NCI-H1417 treated with DMSO at 0.1 percent for 48 hours (cell line): ENCODE measurements around the gene CD4.
A peak's percentile ranks its signal among the peaks of the same experiment; 100 is the strongest.
"Not testable (repeated sequence)": the region's sequence is repeated elsewhere in the genome, so short reads cannot be mapped to it uniquely, and the experiment has no call there.

ENCODE experiments used
- DNase-seq: peaks from one replicate; lab custom pipeline; 2025; lab: John Stamatoyannopoulos, UW

The CD4 gene

DNA sequence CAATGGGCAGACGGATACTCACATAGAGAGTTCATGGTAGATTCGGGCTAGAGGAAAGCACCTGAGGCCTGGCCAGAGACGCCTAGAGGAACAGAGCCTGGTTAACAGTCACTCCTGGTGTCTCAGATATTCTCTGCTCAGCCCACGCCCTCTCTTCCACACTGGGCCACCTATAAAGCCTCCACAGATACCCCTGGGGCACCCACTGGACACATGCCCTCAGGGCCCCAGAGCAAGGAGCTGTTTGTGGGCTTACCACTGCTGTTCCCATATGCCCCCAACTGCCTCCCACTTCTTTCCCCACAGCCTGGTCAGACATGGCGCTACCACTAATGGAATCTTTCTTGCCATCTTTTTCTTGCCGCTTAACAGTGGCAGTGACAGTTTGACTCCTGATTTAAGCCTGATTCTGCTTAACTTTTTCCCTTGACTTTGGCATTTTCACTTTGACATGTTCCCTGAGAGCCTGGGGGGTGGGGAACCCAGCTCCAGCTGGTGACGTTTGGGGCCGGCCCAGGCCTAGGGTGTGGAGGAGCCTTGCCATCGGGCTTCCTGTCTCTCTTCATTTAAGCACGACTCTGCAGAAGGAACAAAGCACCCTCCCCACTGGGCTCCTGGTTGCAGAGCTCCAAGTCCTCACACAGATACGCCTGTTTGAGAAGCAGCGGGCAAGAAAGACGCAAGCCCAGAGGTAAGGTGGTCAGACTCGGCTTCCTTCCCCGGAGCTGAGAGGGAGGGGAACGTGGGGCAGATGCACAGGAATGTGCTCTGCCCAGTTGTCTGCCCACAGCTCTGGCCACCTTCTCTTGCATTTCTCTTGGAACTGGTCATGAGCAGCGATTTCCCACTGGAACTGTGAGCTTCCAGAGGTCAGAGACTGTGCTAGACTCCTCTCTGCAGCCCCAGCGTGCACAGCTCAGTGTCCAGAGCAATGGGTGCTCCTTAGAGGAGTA lies at the start of gene CD4:
TSS of gene CD4 (plus strand) at position 557 of the 953 bp plus-strand sequence. CDS start 10,611 bp downstream, outside the sequence.
- DNase-seq, result no peak

DNA sequence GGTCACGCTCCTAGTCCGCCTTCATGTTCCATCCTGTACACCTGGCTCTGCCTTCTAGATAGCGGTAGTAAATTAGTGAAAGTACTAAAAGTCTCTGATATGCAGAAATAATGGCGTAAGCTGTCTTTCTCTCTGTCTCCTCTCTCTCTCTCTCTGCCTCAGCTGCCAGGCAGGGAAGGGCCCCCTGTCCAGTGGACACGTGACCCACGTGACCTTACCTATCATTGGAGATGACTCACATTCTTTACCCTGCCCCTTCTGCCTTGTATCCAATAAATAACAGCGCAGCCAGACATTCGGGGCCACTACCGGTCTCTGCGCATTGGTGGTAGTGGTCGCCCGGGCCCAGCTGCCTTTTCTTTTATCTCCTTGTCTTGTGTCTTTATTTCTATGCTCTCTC lies 47.2 kb upstream of the CD4 start:
- DNase-seq, result not testable (repeated sequence)

DNA sequence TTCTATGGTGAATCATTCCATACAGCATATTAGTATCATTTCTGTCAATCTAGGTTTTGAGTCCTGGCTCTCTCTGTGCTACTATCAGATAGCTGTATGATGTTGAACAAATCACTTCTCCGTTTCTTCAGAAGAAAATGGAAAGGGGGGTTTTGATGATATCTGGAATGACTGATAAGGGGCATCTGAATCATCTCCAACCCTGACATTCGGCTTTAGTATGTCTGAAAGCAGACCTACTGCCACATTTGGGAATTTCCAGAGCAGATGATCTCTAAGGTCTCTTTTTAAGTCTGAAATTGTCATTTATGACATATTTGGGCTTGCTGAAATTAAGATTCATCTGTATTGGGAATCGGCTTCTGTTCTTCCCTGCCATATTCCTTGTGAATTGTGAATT lies 46.5 kb upstream of the CD4 start:
- DNase-seq, result no peak

DNA sequence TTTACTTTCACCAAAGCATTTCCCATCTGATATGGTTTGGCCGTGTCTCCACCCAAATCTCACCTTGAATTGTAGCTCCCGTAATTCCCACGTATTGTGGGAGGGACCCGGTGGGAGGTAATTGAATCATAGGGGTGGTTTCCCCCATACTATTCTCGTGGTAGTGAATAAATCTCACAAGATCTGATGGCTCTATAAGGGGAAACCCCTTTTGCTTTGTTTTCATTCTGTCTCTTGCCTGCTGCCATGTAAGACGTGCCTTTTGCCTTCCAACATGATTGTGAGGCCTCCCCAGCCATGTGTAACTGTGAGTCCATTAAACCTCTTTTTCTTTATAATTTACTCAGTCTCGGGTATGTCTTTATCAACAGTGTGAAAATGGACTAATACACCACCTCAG lies 46.0 kb upstream of the CD4 start:
- not testable (repeated sequence) for DNase-seq

DNA sequence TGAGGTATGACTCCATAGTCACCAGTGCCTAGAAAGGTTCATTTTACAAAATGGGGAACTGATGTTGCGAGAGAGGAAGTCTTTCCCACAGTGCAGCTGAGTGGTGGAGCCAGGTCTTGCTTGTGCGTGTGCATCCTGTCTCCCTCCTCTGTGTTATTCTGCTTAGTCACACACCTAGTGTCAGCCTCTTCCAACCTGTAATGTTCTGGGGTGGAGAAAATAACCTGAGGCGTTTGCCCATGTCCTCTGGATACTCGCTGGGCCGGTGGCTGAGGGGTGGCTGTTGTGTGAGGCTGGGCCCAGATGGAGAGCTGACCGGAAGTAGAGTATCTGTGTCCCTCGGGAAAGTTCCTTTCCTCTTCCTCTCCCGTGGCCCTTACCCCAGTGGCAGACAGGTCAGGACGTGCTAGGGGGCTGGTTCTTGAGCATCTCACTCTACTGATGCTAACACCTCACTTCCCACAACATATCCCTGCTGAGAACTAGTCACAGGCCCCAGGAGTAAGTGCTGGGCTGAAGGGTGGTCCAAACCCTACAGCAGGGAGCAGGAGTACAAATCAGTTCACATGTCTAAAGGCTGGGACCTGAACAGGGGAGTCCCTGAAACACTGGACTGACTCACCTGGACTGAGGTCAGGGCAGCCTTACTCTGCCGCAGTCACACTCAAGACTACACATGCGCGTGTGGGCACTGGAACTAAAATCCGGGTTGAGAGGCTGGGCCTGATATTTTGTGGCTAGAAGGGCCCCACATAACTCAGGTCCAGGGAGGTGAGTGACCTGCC lies 43.4 kb upstream of the CD4 start:
- no peak for DNase-seq

DNA sequence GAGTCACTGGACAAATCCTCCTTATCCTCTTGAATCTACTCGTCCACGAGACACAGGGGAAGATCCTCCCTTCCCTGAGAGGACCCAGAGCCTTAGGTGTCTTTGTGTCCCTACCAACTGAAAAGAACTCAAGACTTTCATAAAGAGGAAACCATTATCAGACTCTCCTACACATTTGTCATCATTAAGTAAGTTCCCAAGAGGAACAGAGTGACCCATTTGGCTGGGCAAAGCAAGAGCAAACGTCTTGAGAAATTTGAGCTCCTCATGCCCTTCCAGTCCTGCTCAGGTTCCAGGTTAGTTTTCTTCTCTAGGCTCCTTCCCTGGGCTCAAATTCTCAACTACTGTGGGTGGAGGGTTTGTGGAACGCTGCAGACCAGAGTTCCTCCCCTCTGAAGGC lies 42.1 kb upstream of the CD4 start:
- DNase-seq, result no peak

DNA sequence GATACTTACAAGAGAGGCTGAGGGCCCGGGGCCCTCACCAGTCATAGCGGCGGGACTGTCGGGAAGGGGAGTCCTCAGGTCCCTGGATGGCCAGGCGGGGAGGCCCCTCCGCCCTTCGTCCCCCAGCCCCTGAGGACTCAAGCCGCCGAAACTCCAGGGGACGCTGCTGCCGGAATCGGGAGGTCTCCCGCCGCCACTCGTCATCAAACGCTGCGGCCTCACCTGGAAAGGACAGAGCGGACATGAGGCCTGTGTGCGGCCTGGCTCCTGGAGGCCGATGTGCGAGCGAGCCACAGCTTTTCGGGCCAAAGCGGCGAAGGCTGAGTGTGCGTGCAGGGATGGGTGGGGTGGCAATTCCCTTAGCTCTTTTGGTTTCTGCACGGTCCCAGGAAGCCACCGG lies 40.6 kb upstream of the CD4 start:
- DNase-seq, result no peak

DNA sequence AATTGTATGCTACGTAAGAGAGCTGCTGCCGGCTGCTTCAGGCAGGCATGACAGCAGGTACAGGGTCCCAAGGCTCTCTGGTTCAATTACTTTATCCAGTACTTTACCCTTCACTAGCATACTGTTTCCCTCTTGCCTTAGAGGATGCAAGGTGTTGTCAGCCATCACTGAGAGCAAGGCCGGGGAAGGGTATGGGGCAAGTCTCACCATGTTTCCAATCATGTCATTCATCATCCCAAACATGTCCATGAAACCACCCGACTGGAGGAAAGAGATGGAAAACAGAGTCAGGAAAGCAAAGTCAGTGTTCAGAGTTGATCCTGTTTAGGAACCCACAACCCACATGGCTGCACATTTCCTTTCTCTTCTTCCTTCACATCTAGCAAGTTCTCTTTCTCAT lies 38.8 kb upstream of the CD4 start:
- DNase-seq, result no peak

DNA sequence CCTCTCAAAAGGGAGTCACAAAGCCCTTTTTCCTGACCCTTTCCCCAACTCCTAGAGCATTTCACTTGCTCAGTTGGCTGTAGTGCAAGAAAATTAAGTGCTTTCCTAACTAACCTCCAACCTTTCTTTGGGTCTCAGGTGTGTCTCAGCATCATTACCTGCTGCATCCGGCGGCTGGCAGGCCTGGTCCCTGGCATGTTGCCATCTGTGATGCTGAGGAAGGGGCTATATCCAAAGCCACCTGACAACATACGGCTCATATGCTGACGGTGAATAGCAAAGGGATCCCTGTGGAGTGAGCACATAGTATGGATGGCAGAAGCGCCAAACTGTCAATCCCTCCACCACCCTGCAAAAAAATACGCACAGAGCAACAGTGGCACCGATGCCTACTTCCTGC lies 37.6 kb upstream of the CD4 start:
- DNase-seq, result no peak

DNA sequence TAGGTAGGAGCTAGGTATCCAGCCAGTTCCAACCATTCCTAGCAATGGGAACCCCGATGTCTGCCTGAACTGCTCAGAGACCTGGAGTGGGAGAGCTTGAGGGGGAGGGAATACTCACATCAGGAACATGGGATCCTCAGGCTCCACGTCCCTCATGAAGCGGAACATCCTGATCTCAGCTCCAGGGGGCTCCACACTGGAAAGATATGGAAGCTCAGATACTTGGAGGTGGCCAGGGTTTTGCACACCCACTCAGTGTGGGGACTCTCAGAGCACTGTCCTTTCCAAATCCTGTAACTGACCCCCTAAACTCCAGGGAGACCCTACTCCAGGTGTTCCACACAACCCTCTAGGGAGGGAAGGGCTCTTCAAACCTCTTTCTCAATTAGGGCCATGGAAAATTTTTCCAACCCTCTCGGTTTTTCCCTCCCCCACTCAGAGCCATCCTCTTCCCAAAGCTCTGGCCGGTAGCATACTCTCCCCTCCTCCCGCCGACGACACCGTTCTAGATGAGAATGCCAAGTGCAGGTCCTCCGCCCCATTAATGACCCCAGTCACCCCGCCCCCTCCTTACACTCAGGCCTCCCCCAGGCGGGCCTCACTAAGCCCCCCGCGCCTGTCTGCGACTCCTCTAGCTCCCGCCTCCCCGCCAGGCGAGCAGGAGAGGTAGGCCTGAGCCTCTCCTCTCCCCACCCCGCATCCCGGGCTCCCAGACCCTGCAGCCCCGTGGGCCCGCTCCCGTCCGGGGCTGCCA lies 37.0 kb upstream of the CD4 start:
- no peak for DNase-seq

DNA sequence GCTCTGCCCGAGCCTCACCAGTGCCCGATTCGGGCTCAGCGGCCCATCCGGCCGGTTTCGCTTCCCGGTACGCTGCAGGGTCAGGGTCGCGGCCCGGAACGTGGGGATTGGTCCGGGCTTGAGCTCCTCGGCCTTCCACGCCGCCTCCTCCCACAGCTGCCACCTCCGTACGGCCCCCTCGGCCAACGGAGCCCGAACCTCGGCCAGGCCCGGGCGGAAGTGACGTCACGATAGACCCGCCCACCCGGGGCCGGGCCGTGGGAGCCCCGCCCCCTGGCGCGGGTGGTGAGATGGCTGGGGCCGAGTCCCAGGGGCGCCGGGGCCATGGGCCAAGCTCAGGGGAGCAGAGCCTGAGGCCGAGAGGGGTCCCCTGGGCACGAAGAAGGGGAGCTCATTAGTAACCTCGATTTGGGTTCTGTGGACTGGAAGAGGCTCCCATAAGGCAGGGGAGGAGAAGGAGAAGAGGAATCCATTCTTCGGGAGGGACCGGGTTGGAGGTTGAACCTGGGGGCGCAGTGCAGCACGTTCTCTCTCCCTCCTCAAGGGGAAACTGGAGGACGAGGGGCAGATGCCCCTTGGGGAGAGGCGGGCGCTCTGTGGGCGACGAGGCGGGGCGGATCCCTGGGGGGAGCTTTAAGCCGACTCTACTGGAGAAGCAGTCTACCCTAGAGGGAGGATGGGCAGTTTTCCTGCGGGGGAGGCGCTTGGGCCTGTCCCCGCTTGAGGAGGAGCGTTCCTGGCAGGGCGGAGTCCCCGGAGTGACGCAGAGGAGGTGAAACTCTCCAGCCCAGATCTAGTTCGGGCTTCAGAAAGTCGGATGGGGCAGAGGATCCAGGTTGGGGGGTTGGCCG lies 36.2 kb upstream of the CD4 start, which contains the start of gene MLF2:
TSS of gene MLF2 (minus strand) at position 221 of the 851 bp plus-strand sequence. CDS start 807 bp downstream, outside the sequence.
- DNase-seq, result peak; percentile 71

DNA sequence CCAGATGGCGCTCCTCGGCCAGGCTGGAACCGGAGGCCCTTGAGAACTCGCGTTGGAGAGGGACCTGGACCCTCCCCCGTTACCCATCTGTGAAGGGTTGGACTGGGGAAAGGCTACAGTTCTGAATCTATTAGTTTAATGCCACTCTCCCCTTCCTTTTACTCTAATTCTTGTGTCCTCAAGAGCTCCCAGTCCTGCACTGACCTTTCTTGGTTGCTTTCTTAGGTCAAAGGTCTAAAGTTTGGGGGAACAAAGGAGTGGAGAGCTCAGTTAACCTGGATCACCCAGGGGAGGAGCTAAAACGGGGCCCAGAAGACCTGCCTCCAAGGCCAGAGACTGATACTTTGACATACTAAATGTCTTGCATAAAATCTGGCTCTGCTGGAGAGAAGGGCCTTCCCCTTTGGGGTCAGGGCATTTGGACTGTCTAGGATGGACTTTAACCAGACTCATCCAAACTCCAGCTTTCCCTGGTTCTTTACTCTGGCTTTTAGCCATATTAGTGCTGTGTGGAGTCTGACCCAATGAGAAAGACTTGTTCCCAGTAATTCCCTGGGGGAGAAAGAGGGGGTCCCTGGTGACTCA lies 35.5 kb upstream of the CD4 start:
- DNase-seq, result no peak

DNA sequence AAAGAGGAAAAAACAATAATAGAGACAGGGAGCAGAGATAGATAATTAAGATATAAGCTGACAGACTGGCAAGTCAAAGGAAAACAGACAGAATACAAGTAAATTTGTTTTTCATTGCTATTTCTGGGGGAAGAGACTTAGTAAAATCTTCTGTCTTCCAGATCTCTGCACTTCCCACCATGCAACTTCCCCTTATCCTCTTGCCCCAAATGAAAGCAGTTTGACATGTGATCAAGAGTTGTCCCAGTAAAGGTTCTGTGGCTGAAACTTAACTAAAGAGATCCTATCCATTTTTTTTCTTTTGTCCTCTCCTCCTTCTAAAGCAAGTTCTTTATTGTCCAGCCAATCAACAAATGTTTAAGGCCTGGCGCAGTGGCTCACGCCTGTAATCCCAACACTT lies 34.9 kb upstream of the CD4 start:
- DNase-seq, result no peak

DNA sequence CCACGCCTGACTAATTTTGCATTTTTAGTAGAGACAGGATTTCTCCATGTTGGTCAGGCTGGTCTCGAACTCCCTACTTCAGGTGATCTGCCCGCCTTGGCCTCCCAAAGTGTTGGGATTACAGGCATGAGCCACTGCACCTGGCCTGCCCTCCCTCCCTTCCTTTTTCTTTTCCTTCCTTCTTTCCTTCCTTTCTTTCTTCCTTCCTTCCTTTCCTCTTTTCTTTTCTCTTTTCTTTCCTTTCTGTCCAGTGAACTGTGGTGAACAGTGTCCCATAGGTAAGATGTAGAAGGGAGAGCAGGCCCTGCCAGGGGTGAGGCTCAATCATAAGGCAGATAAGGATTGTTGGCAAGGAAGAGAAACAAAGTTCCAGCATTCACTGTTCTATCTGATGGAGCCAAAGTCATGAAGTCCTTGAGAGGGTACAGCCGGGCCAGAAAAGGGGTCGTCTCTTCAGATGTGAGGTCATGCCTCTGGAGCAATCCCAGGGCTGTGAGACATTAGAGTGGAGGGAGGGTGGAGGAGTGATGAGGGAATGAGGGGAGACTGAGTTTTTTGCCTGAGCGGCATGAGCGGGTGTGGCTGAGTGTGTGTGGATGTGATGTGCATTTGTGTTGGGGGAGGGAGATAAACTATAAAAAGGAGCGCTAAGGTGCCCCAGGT lies 32.2 kb upstream of the CD4 start:
- no peak for DNase-seq

DNA sequence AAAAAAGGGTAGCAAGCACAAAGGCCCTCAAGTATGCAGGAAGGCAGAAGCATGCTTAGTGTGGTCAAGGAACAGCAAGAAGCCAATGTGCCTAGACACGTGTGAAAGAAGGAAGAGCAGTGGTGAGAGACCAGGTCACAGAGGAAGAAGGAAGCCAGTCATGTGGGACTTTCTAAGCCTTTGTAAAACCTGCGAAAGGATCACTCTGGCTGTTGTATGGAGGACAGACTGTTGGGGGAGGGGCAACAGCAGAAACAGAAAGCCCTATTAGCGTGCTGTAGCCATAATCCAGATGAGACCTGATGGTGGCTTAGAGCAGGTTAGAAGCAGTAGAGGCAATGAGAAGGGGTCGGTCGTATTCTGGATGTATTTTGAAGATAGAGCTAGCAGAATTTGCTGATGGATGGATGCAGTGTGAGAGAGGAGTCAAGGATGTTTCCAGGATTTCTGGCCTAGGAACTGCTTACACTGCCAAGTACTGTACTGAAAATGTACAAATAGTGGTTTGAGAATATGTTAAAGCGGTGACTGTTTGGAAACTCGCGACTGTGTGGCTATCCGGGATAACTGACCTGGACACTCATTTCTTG lies 30.7 kb upstream of the CD4 start:
- DNase-seq, result no peak

DNA sequence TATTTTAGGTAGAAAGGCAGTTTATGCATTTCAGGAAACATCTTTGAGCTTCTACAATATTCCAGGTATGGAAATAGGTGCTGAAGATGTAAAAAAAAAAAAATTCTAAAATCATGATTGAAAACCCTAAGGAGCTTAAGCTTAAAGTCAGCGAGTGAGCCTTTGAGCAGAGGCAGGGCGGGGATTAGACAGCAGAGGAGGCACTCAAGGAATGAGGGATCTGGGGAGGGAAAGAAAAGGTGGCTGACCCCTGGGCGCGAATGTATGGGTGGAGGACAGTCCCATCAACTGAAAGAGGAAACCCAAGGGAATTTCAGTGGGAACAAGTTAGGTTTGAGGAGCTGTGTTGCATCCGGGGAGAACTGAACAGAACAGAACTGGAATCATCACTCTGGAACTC lies 29.6 kb upstream of the CD4 start:
- DNase-seq, result no peak

DNA sequence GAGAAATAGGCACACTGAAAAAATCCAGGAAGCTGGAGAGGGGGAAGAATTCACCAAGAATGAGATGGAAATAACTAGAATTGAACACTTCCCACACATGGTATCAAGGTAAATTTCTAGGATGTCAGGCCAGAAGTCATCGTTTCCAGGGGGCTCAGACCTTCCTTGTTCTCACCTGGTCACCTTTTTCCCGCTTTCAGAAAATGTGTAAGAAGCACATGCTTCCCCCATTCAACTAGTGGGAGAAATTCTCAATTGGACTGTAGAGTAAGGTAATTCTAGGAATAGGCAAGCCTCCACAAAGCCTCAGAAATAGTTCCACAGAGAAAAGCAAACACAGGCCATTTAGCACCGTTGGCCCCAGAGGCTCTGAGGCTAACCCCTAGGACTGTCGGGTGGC lies 25.9 kb upstream of the CD4 start:
- peak; percentile 21 for DNase-seq

DNA sequence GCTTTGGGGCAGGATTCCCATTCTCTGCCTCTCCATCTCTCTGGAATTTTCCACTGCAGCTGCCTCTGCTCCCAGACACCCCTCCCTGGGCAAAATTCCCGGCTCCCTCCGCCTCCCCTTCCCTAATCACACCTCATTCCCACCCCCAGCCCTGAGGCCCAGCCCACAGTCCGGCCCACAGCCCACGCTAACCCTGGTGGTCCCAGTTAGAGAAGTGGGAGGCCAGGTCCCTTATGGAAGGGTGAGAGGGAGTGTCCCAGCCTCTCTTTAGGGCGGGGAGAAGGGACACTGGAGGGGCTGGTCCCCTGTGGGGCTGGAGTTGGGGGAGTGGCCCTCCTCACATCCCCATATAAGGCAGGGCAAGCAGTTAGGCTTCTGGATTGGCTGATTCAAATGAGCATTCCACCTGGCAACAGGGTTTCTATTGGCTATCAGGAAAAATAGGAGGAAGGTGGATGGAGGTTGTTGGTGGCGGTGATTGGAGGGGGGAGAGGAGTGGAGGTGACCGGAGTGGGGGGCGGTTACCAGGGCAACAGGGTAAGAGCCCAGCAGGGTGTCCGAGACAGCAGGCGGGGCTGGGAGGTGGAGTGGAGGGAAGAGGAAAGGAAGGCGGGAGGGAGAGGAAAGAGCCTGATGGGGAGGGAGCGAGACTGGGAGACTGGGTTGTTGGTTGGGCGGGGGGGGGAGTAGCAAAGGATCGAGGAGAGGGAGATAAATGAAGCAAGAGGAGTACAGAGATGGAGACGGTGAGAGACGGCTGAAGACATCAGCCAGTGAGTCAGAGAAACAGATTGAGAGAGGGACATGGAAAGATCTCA lies 25.1 kb upstream of the CD4 start:
- DNase-seq, result peak; percentile 98

DNA sequence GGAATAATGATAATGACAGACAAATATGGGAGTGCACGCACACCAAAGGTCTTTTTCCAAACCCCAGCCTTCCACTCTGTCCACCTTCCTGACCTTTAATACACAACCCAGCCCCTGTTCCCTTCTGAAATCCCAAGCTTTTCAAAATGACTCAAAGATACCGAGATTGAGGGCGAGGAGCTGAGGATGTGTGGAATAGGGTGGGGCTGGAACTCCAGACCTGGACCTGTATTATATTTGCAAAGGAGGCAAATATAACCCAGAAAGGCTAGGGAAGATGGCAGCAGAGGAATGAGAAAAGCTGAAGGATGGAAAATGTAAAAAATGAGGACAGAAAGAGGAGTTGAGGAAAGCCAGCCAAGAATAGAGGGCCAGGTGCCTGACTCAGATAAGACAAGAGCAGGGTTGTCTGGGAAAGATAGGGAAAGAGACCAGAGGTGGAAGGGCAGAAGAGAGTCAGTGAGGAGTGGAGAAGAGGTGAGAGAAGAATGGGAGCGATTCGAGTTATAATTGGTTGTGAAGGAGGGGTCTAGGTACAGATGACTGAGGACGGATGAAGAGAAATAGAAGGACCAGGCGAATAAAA lies 24.2 kb upstream of the CD4 start:
- no peak for DNase-seq
